ENCODE measurements around the gene VIPR2.

DNA sequence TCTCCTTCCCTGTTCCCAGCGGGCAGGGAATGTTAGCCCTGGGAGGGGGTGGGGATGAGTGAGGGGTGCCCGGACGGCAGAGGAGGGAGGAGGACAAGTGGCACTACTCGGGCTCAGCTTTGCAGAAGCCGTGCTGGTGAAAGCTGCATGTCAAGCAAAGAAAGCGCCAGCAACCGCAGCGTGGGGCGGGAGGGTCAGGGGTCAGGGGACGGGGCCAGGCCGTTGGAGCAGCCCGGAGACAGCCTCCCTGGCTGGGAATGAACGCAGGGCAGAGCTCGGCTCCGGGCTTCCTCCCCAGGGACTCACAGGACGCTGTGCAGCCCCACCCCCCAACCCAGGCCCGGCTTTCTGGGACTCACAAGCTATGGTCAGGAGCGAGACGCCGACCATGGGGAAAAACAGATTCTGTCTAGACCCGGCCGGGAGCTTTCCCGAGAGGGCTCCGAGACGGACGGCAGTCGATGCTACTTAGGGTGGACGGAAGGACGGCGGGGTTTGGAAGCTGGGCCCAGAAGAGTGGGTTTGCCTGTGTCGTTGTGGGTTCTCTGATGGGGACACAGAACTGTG, 113.4 kb downstream of the VIPR2 start:
- no peak for TF ChIP-seq YY1 (IDR thresholded peaks at IDR 0.05; ENCODE audit: insufficient read depth, insufficient read length)
- TF ChIP-seq ZNF274 (IDR thresholded peaks at IDR 0.05; ENCODE audit: low read depth, low read length), result no peak
- TF ChIP-seq SUZ12 (IDR thresholded peaks at IDR 0.05; ENCODE audit: extremely low read depth, insufficient read depth, insufficient read length), result no peak

All from NT2/D1 (cell line).